ENCODE measurements around the gene OTOS. TPM values are rescaled to one million over a fixed set of nuclear protein-coding genes. Genes with fewer than 3 reads are reported as not detected.

OTOS gene
- total RNA-seq, 1 donor from 2014 or later = 0.41 TPM

GRCh38 chr2:240168546-240169361 lies 28.3 kb upstream of the OTOS start:
- DNase-seq (ENCODE audit: low spot score in 2 of 2) (no peak), FAIRE-seq (no peak)

GRCh38 chr2:240168041-240168440 lies 27.6 kb upstream of the OTOS start:
- DNase-seq (ENCODE audit: low spot score in 2 of 2) (no peak), FAIRE-seq (no peak)

GRCh38 chr2:240167588-240167880 lies 27.1 kb upstream of the OTOS start:
- DNase-seq (ENCODE audit: low spot score in 2 of 2) = no peak
- no peak for FAIRE-seq

- FAIRE-seq = no peak
- DNase-seq (ENCODE audit: low spot score in 2 of 2) = no peak
Measured at GRCh38 chr2:240166761-240167587, 26.5 kb upstream of the OTOS start.

GRCh38 chr2:240166191-240166590 lies 25.7 kb upstream of the OTOS start:
- DNase-seq (ENCODE audit: low spot score in 2 of 2) = no peak
- no peak for FAIRE-seq

- DNase-seq (ENCODE audit: low spot score in 2 of 2) (no peak), FAIRE-seq (no peak)
Measured at GRCh38 chr2:240165661-240166060, 25.2 kb upstream of the OTOS start.

GRCh38 chr2:240165034-240165433 lies 24.6 kb upstream of the OTOS start:
- no peak for DNase-seq (ENCODE audit: low spot score in 2 of 2)
- FAIRE-seq = no peak

GRCh38 chr2:240164586-240164985 lies 24.1 kb upstream of the OTOS start:
- DNase-seq (ENCODE audit: low spot score in 2 of 2) (no peak), FAIRE-seq (no peak)

GRCh38 chr2:240163844-240164574 lies 23.6 kb upstream of the OTOS start:
- FAIRE-seq (no peak), DNase-seq (ENCODE audit: low spot score in 2 of 2) (no peak)

GRCh38 chr2:240162939-240163714 lies 22.7 kb upstream of the OTOS start:
- FAIRE-seq = no peak
- DNase-seq (ENCODE audit: low spot score in 2 of 2) = no peak

- DNase-seq (ENCODE audit: low spot score in 2 of 2) (no peak), FAIRE-seq (no peak)
Measured at GRCh38 chr2:240162531-240162930, 22.1 kb upstream of the OTOS start.

- FAIRE-seq (no peak), DNase-seq (ENCODE audit: low spot score in 2 of 2) (no peak)
Measured at GRCh38 chr2:240162032-240162431, 21.6 kb upstream of the OTOS start.

GRCh38 chr2:240161087-240161750 lies 20.8 kb upstream of the OTOS start:
- no peak for FAIRE-seq
- no peak for DNase-seq (ENCODE audit: low spot score in 2 of 2)

- no peak for FAIRE-seq
- no peak for DNase-seq (ENCODE audit: low spot score in 2 of 2)
Measured at GRCh38 chr2:240160291-240161086, 20.0 kb upstream of the OTOS start.

- DNase-seq (ENCODE audit: low spot score in 2 of 2) (no peak), FAIRE-seq (no peak)
Measured at GRCh38 chr2:240159251-240159839, 18.9 kb upstream of the OTOS start.

GRCh38 chr2:240157147-240157470 lies 16.7 kb upstream of the OTOS start:
- DNase-seq (ENCODE audit: low spot score in 2 of 2) = no peak
- no peak for FAIRE-seq

GRCh38 chr2:240156435-240157146 lies 16.1 kb upstream of the OTOS start:
- FAIRE-seq (no peak), DNase-seq (ENCODE audit: low spot score in 2 of 2) (no peak)

- DNase-seq (ENCODE audit: low spot score in 2 of 2) (no peak), FAIRE-seq (no peak)
Measured at GRCh38 chr2:240155745-240156390, 15.4 kb upstream of the OTOS start.

Measured in frontal cortex (tissue), 4 donors.